Neural cell (in vitro differentiated cells): ENCODE results near the gene TMEM30A. TPM values are rescaled to one million over a fixed set of nuclear protein-coding genes. Genes with fewer than 3 reads are reported as not detected.

Experiments used
- H2AFZ ChIP-seq: fragments of 200-600, 300-800 bp; sonication (generic), shearing (Covaris generic); 2 replicates; pipeline ENCODE4 v1.6.0; 2014; ENCODE audit warnings: low read depth, mild to moderate bottlenecking, antibody characterized with exemption, low read length, moderate library complexity
- H3F3A ChIP-seq: fragments of 200-600 bp; shearing (Covaris generic); 2 replicates; pipeline ENCODE4 v1.6.1; 2016; ENCODE audit warnings: mild to moderate bottlenecking, moderate library complexity, mixed read lengths, antibody characterized with exemption, low read length; ENCODE audit not compliant: insufficient read depth, poor library complexity, severe bottlenecking
- H3K27ac ChIP-seq: fragments of 200-600, 300-800 bp; sonication (generic), shearing (Covaris generic); 2 replicates; pipeline ENCODE4 v1.5.1; 2014; ENCODE audit warnings: mild to moderate bottlenecking, low read length, moderate library complexity
- H3K27me3 ChIP-seq: fragments of 300-800, 200-600 bp; sonication (generic), shearing (Covaris generic); 2 replicates; pipeline ENCODE4 v1.6.0; 2014; ENCODE audit warnings: mild to moderate bottlenecking, low read depth, low read length, moderate library complexity; ENCODE audit not compliant: insufficient read depth
- H3K36me3 ChIP-seq: fragments of 300-800, 200-600 bp; sonication (generic), shearing (Covaris generic); 2 replicates; pipeline ENCODE4 v1.5.1; 2014; ENCODE audit warnings: mild to moderate bottlenecking, antibody characterized with exemption, low read length, moderate library complexity; ENCODE audit not compliant: insufficient read depth
- H3K4me2 ChIP-seq: fragments of 300-800, 200-600 bp; sonication (generic), shearing (Covaris generic); 2 replicates; pipeline ENCODE4 v1.6.0; 2014; ENCODE audit warnings: mild to moderate bottlenecking, low read length
- H3K4me3 ChIP-seq: fragments of 300-800, 200-600 bp; sonication (generic), shearing (Covaris generic); 2 replicates; pipeline ENCODE4 v1.5.1; 2014; ENCODE audit warnings: mild to moderate bottlenecking, low read length, moderate library complexity
- H3K79me2 ChIP-seq: fragments of 200-600 bp; shearing (Covaris generic); replicated peaks from 2 replicates; pipeline ENCODE4 v1.6.0; 2014; ENCODE audit warnings: mild to moderate bottlenecking, low read length, moderate library complexity; ENCODE audit not compliant: insufficient read depth
- H3K9ac ChIP-seq: fragments of 300-800, 200-600 bp; sonication (generic), shearing (Covaris generic); 2 replicates; pipeline ENCODE4 v1.6.1; 2016; ENCODE audit warnings: mild to moderate bottlenecking, low read length, mixed read lengths
- H3K9me2 ChIP-seq: fragments of 200-600 bp; shearing (Covaris generic); 2 replicates; pipeline ENCODE4 v1.6.1; 2016; ENCODE audit warnings: mild to moderate bottlenecking, low read length, mixed read lengths; ENCODE audit not compliant: insufficient read depth
- H3K9me3 ChIP-seq: fragments of 200-600, 300-800 bp; sonication (generic), shearing (Covaris generic); 2 replicates; pipeline ENCODE4 v1.6.1; 2016; ENCODE audit warnings: mild to moderate bottlenecking, mixed run types, low read length, moderate library complexity, mixed read lengths
- H4K20me1 ChIP-seq: fragments of 200-600 bp; shearing (Covaris generic); 2 replicates; pipeline ENCODE4 v1.6.1; 2016; ENCODE audit warnings: mild to moderate bottlenecking, mixed run types; ENCODE audit not compliant: insufficient read depth
- CTCF ChIP-seq: fragments of 450-650 bp; IDR thresholded peaks from 2 replicates; pipeline ENCODE4 v1.5.1; 2014; ENCODE audit warnings: antibody characterized with exemption, mild to moderate bottlenecking, moderate library complexity; ENCODE audit not compliant: poor library complexity, severe bottlenecking
- EP300 ChIP-seq: fragments of 450-650 bp; conservative IDR thresholded peaks from 2 replicates; pipeline ENCODE4 v1.6.1; 2014; ENCODE audit warnings: antibody characterized with exemption, mild to moderate bottlenecking, moderate library complexity; ENCODE audit not compliant: poor library complexity, severe bottlenecking
- EZH2 ChIP-seq: fragments of 200-600, 300-800 bp; shearing (Covaris generic), sonication (generic); IDR thresholded peaks from 2 replicates; pipeline ENCODE4 v1.6.1; 2014; ENCODE audit warnings: antibody characterized with exemption, low read length, borderline replicate concordance, mild to moderate bottlenecking; ENCODE audit not compliant: insufficient read depth, poor library complexity, severe bottlenecking
- RAD21 ChIP-seq: fragments of 450-650 bp; conservative IDR thresholded peaks from 2 replicates; pipeline ENCODE4 v1.6.1; 2014; ENCODE audit warnings: antibody characterized with exemption, mild to moderate bottlenecking, moderate library complexity
- REST ChIP-seq: IDR thresholded peaks from 2 replicates; pipeline ENCODE4 v1.6.1; 2012; ENCODE audit warnings: borderline replicate concordance
- polyA plus RNA-seq: library from polyadenylated mRNA; depleted of rRNA; stranded (reverse); fragments of >200 nt; gene quantifications from 2 replicates; pipeline ENCODE4 v1.2.3, GENCODE V29; 2014

The TMEM30A gene
- polyA plus RNA-seq, 1 donor from 2014 or later: 110 TPM

- H3K9me2 ChIP-seq: no peaks in the 10 kb centered on the region
- no peak overlapping the region for H3K4me2 ChIP-seq
- no peak overlapping the region for H3K9ac ChIP-seq
- H3K9me3 ChIP-seq: no peaks in the 10 kb centered on the region
- H2AFZ ChIP-seq: no peak overlapping the region
- H3F3A ChIP-seq: no peaks in the 10 kb centered on the region
- H3K36me3 ChIP-seq: no peaks in the 10 kb centered on the region
- H4K20me1 ChIP-seq: no peaks in the 10 kb centered on the region
- no peak for TF ChIP-seq EZH2
- TF ChIP-seq RAD21: no peak
- TF ChIP-seq REST: no peak
- TF ChIP-seq EP300: no peak
- no peak for TF ChIP-seq CTCF
- H3K79me2 ChIP-seq: no peaks in the 10 kb centered on the region
- H3K4me3 ChIP-seq: peak overlapping the region; percentile 69
- peaks cover 86% of the 10 kb centered on the region for H3K27me3 ChIP-seq
- no peak overlapping the region for H3K27ac ChIP-seq
Observed at GRCh38 chr6:75203721-75204120, 80.9 kb downstream of the TMEM30A start.

Other genes starting within 250 kb of the TMEM30A start
- 0.63 and 1.0 TPM in 2 replicates for gene COL12A1, start 78.7 kb downstream of the TMEM30A start, polyA plus RNA-seq
- gene COX7A2, start 41.0 kb downstream of the TMEM30A start, polyA plus RNA-seq: 1,352 and 2,909 TPM in 2 replicates
- 1.4 and 1.9 TPM in 2 replicates for gene FILIP1, start 209.0 kb upstream of the TMEM30A start, polyA plus RNA-seq